HuH-7 (cell line): ENCODE results near the gene SPPL2C.

Source experiments
- DNase-seq: peaks from one replicate; pipeline ENCODE4 v3.0.0; 2011; ENCODE audit warnings: low spot score

SPPL2C gene

DNA sequence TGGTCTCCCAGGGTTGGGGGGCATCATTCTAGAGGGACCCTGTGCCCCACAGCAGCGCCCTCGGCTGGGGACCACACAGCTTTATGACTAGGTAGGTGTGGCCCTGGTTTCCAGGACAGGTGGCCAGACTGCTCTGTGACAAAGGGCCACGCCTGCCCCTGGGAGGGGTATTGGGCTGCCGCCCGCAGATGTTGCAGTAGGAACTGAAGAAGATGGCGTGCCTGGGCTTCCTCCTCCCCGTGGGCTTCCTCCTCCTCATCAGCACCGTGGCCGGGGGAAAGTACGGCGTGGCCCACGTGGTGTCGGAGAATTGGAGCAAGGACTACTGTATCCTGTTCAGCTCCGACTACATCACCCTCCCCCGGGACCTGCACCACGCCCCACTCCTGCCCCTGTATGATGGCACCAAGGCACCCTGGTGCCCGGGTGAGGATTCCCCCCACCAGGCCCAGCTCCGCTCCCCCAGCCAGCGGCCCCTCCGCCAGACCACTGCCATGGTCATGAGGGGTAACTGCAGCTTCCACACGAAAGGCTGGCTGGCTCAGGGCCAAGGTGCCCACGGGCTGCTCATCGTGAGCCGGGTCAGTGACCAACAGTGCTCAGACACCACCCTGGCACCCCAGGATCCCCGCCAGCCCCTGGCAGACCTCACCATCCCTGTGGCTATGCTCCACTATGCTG is at the start of gene SPPL2C:
Gene SPPL2C, plus strand, starts transcription at position 187 of the 681 bp plus-strand sequence. Its CDS starts 26 bp downstream, at position 213.
- DNase-seq, result no peak

DNA sequence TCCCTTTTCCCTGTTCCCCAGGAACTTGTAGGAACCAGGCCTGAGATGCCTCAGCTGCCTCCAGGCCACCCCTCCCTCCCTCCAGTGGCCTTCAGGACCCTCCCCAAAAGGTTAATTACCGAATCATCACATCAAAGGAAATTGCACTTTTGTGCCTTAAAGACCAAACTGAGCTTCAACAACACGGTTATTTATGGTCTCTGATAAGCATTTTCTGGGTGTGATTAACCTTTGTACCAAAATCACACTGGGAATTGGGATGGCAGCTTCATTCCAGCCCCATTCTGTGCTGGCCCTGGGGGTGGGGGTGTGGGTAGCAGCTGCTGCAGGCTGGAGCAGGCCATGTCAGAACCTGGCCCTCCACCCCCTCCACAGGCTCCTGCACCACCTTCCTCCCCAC is 43.9 kb upstream of the SPPL2C start:
- no peak for DNase-seq

GRCh38 chr17:45801421-45801820 is 43.3 kb upstream of the SPPL2C start:
- DNase-seq, result no peak

GRCh38 chr17:45808845-45809244 is 35.8 kb upstream of the SPPL2C start:
- DNase-seq, result no peak

- no peak for DNase-seq
These were observed 35.2 kb upstream of the SPPL2C start for GRCh38 chr17:45809499-45809898.

DNA sequence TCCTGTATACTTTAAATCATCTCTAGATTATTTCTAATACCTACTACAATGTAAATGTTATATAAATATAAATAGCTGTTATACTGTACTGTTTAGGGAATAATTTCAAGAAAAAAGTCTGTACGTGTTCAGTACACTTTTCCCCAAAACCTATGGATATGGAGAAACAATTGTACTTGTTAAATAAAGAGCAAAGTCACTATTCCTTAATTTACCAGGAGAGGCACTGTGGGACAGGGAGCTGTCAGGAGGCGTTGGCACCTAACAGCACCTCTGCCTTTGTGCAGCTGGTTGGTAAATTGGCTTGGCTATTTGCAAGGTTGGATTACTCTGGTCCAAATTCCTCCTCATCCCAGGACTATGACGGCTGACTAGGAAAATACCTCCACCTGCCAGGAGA is 32.6 kb upstream of the SPPL2C start:
- DNase-seq, result peak; percentile 44

DNA sequence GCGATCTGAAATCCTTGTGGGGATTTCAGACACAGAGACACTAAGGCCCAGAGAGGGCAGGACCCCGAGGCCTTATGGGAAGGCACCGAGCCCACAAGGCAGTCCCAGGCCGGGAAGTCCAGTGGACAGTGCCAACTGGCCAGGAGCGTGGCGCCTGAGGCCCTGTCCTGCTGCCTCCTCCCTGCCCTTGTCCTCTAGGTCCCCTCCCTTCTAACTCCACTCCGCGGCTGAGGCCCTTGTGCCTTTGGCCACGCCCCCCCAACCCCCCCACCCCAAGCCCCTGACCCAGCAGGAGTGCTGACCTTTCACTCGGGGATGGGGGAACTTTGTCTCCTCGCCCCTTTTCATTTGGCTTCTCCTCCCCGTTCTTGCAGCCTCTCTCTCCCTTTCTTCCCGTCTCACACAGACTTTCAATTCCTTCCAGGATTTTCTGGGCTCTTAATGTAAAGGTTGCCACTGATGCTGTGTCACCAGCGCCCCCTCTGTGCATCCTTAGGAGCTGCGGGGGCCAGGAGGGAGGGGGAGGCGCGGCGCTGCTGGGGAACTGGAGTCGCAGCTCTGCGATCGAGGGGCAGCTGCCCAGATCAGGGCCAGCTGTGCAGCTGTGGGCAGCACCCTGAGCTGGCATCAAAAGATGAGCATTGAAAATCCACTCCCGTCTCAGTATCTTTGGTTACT is 31.5 kb upstream of the SPPL2C start:
- DNase-seq, result no peak

GRCh38 chr17:45814622-45815606 is 29.8 kb upstream of the SPPL2C start:
- no peak for DNase-seq

GRCh38 chr17:45815752-45816151 is 28.9 kb upstream of the SPPL2C start:
- no peak for DNase-seq

DNA sequence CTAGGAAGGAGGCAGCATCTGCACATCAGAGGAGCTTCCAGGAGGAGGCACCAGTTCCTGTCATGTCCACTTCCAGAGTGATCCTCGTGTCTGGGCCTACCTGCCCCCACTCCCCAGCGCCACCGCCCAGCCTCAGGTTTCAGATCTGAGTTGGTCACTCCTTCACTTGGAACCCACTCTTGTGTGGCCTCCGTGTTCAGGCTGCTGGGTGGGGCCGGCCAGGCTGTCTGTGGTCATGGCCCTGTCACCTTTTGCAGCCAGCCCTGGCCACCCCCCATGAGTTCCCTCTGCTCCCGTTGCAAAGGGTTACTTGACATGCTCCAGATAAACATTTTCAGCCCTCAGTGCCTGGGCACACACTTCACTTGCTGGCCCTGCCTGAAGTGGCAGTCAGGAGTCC is 26.6 kb upstream of the SPPL2C start:
- no peak for DNase-seq

GRCh38 chr17:45818699-45819098 is 26.0 kb upstream of the SPPL2C start:
- no peak for DNase-seq

DNA sequence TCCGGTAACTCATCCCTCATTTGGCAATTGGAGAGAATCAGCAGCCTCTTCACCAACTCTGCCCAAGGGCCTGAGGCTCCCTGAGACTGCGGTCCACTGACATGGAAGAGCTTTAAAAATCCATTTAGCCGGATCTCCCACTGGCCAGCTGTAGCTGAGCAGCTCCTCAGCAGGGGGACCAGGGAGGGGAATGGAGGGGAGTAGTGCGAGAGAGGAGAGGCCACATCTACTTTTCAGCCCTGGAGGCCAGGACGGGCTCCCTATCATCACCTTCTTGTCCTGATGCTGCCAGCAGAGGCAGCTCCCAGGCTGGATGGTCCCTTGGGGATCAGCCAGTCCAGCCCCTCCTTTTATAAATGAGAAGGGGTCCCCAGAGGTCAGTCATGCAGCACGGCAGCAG is 25.0 kb upstream of the SPPL2C start:
- DNase-seq, result no peak

GRCh38 chr17:45820052-45820780 is 24.5 kb upstream of the SPPL2C start:
- DNase-seq, result no peak

DNA sequence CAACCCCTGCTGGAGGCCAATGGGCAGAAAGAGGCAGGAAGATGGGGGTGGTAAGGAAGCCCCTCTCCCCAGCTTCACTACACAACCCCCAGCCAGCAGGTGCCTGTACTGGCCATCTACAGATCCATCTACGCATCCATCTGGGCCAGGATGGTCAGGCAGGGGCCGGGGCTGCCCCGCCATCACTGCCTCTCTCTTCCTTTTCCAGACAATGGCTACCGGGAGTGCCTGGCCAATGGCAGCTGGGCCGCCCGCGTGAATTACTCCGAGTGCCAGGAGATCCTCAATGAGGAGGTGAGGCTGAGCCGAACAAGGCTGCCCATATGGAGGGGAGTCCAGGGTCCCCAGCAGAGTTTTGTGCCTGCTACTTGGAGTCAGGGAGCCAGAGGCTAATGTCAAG is 23.5 kb upstream of the SPPL2C start:
- no peak for DNase-seq

DNA sequence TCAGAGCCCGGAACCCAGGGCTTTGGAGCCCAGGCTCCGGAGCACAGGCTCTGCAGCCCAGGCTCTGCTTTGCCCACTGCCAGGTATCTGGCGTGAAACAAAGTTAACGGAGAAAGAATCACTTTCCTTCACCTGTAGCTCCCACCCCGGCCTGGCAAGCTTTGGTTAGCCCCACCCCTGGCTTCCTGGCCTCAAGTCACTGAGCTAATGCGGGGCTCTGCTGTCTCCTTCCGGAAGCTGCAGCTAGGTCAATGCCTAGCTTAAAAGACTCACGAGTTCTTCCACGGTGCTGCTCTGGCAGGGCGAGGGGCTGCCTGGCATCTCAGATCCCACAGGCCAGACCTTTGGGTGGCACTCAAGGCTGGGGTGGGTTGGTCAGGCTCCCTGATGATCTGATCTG is 21.1 kb upstream of the SPPL2C start:
- no peak for DNase-seq

- no peak for DNase-seq
These were observed 20.2 kb upstream of the SPPL2C start for GRCh38 chr17:45824475-45824874.

GRCh38 chr17:45824901-45825492 is 19.7 kb upstream of the SPPL2C start:
- no peak for DNase-seq

- DNase-seq, result no peak
These were observed 18.9 kb upstream of the SPPL2C start for GRCh38 chr17:45825792-45826191.

- no peak for DNase-seq
These were observed 17.6 kb upstream of the SPPL2C start for GRCh38 chr17:45826919-45827588.

- DNase-seq, result no peak
These were observed 16.5 kb upstream of the SPPL2C start for GRCh38 chr17:45828171-45828570.

- no peak for DNase-seq
These were observed 16.0 kb upstream of the SPPL2C start for GRCh38 chr17:45828582-45829133.
